Hepatocyte (in vitro differentiated cells): ENCODE data around the gene URB2.

Source experiments
- EZH2 ChIP-seq: fragments of 200-600 bp; sonication (generic); IDR thresholded peaks from 2 replicates; pipeline ENCODE4 v1.6.1; 2016; ENCODE audit warnings: antibody characterized with exemption, mild to moderate bottlenecking, borderline replicate concordance
- TF ChIP-seq, protein P1 (sequence below): fragments of 200-600 bp; sonication (generic); IDR thresholded peaks from 2 replicates; pipeline ENCODE4 v1.5.1; 2016; ENCODE audit warnings: antibody characterized with exemption, mild to moderate bottlenecking; ENCODE audit not compliant: poor library complexity

DNA sequence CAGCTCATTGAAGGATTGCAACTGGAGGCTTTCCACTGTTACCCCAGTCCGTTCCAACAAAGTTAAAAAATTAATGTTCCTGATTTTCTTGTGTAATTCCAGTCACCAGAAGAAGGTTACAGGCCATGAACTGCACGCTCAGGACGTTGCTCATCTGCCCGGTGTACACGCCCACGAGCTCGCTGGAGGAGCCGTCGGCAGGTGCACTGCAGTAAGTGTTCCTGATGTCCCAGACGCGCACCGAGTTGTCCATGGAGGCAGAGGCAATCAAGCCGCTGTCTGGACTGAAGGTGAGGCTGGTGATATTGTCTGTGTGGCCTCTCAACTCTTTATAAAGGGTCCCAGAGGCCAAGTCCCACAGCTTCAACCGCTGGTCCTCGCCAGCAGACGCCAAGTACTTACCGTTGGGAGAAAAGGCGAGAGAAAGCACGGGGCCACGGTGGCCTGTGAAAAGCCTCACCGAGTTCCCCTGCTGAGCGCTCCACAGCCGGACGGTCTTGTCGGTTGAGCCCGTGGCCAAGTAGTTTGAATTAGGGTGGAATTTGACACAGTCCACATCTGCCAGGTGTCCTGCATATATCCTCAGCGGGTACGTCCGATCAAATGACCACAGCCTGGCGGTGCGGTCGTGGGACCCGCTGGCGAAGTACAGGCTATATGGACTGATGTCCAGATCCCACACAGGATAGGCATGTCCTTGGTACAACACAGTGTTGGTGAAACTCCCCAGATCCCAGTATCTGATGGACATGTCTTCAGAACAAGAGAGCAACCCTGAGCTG lies 31.6 kb upstream of the URB2 start:
- no peak for TF ChIP-seq EZH2
- TF ChIP-seq, protein P1, sequence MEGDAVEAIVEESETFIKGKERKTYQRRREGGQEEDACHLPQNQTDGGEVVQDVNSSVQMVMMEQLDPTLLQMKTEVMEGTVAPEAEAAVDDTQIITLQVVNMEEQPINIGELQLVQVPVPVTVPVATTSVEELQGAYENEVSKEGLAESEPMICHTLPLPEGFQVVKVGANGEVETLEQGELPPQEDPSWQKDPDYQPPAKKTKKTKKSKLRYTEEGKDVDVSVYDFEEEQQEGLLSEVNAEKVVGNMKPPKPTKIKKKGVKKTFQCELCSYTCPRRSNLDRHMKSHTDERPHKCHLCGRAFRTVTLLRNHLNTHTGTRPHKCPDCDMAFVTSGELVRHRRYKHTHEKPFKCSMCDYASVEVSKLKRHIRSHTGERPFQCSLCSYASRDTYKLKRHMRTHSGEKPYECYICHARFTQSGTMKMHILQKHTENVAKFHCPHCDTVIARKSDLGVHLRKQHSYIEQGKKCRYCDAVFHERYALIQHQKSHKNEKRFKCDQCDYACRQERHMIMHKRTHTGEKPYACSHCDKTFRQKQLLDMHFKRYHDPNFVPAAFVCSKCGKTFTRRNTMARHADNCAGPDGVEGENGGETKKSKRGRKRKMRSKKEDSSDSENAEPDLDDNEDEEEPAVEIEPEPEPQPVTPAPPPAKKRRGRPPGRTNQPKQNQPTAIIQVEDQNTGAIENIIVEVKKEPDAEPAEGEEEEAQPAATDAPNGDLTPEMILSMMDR = no peak
